ENCODE measurements around the gene AP3D1. TPM values are rescaled to one million over a fixed set of nuclear protein-coding genes. Genes with fewer than 3 reads are reported as not detected.

AP3D1 gene
- total and polyA plus RNA-seq, 7 experiments from 2014 or later, result 12.3 to 106 (median 78.3) TPM

GRCh38 chr19:2080336-2080988 lies 70.9 kb downstream of the AP3D1 start:
- peaks cover 32 to 38% of the 10 kb centered on the region in 2 donors for H3K4me1 ChIP-seq (ENCODE audit: control insufficient read depth in 2 of 2, insufficient read depth in 2 of 2, low read length in 2 of 2)
- ChIA-PET CTCF (interaction anchor here (0.9 to 1.0 kb wide), 2 partner anchors 13 to 86 kb away, joined by 3 to 5 read pairs; no protein-coding TSS in a partner anchor), POLR2A (interaction anchor here (0.9 to 1.5 kb wide), 8 partner anchors 10 to 38 kb away, joined by 3 to 7 read pairs (median 5); no protein-coding TSS in a partner anchor)
- H3K36me3 ChIP-seq (ENCODE audit: control insufficient read depth in 2 of 3, insufficient read depth in 3 of 3, low read length in 3 of 3), result peaks cover 0 to 55% (median 21%) of the 10 kb centered on the region in 3 experiments
- Mint-ChIP-seq H3K27ac (peak overlapping the region; percentile 80 to 99 (median 95)), H3K9me3 (peaks cover 0 to 10% (median 0%) of the 10 kb centered on the region in 11 donors), H3K4me1 (peaks cover 32 to 55% (median 44%) of the 10 kb centered on the region in 7 donors), H3K36me3 (peaks cover 4 to 50% (median 13%) of the 10 kb centered on the region in 5 donors), H3K4me3 (peak overlapping the region; percentile 68 to 99 (median 94)), H3K27me3 (peaks cover 0 to 2% (median 0%) of the 10 kb centered on the region in 5 donors)
- ATAC-seq (no peak), DNase-seq (no peak)
- H3K27me3 ChIP-seq (ENCODE audit: control insufficient read depth in 2 of 2, insufficient read depth in 2 of 2, low read length in 2 of 2), result no peaks in the 10 kb centered on the region
- peak overlapping the region; percentile 46 for H3K4me3 ChIP-seq (ENCODE audit: low read length)
- no peaks in the 10 kb centered on the region for H3K9me3 ChIP-seq (ENCODE audit: control insufficient read depth in 2 of 3, low read length in 3 of 3)
- intact Hi-C loops (cut with micrococcal nuclease), result no loop called here
- H3K27ac ChIP-seq (ENCODE audit: low read depth, low read length), result peak overlapping the region; percentile 99

- intact Hi-C loops (cut with micrococcal nuclease), result no loop called here
- Mint-ChIP-seq H3K9me3 (peaks cover 0 to 6% (median 0%) of the 10 kb centered on the region in 11 donors), H3K4me1 (peaks cover 29 to 51% (median 39%) of the 10 kb centered on the region in 7 donors), H3K36me3 (peaks cover 0 to 46% (median 13%) of the 10 kb centered on the region in 5 donors), H3K27ac (peak overlapping the region; percentile 80 to 99 (median 95)), H3K4me3 (peak overlapping the region; percentile 68 to 99 (median 94)), H3K27me3 (no peaks in the 10 kb centered on the region)
- DNase-seq (no peak), ATAC-seq (no peak)
- Histone ChIP-seq H3K36me3 (ENCODE audit: control insufficient read depth in 2 of 3, insufficient read depth in 3 of 3, low read length in 3 of 3) (peaks cover 0 to 58% (median 24%) of the 10 kb centered on the region in 3 experiments), H3K27me3 (ENCODE audit: control insufficient read depth in 2 of 2, insufficient read depth in 2 of 2, low read length in 2 of 2) (no peaks in the 10 kb centered on the region), H3K4me1 (ENCODE audit: control insufficient read depth in 2 of 2, insufficient read depth in 2 of 2, low read length in 2 of 2) (peaks cover 32 to 37% of the 10 kb centered on the region in 2 donors), H3K4me3 (ENCODE audit: low read length) (no peak overlapping the region), H3K27ac (ENCODE audit: low read depth, low read length) (peak overlapping the region; percentile 99), H3K9me3 (ENCODE audit: control insufficient read depth in 2 of 3, low read length in 3 of 3) (no peaks in the 10 kb centered on the region)
- CTCF ChIA-PET, result no interaction called here
- POLR2A ChIA-PET, result interaction anchor here (1.1 to 1.5 kb wide), 6 partner anchors 12 to 38 kb away, joined by 3 to 7 read pairs (median 4); no protein-coding TSS in a partner anchor
Observed at GRCh38 chr19:2079865-2080301, 71.5 kb downstream of the AP3D1 start.

GRCh38 chr19:2079076-2079864 lies 72.1 kb downstream of the AP3D1 start:
- Mint-ChIP-seq H3K9me3 (peaks cover 0 to 6% (median 0%) of the 10 kb centered on the region in 11 donors), H3K4me1 (peaks cover 30 to 58% (median 40%) of the 10 kb centered on the region in 7 donors), H3K27ac (peak overlapping the region in 8 of 9 donors; percentile 92 to 99 (median 96)), H3K4me3 (peak overlapping the region; percentile 39 to 99 (median 92)), H3K36me3 (peaks cover 0 to 43% (median 13%) of the 10 kb centered on the region in 5 donors), H3K27me3 (no peaks in the 10 kb centered on the region)
- Histone ChIP-seq H3K27ac (ENCODE audit: low read depth, low read length) (peak overlapping the region; percentile 99), H3K27me3 (ENCODE audit: control insufficient read depth in 2 of 2, insufficient read depth in 2 of 2, low read length in 2 of 2) (no peaks in the 10 kb centered on the region), H3K9me3 (ENCODE audit: control insufficient read depth in 2 of 3, low read length in 3 of 3) (no peaks in the 10 kb centered on the region), H3K4me3 (ENCODE audit: low read length) (no peak overlapping the region), H3K4me1 (ENCODE audit: control insufficient read depth in 2 of 2, insufficient read depth in 2 of 2, low read length in 2 of 2) (peaks cover 32 to 37% of the 10 kb centered on the region in 2 donors), H3K36me3 (ENCODE audit: control insufficient read depth in 2 of 3, insufficient read depth in 3 of 3, low read length in 3 of 3) (peaks cover 0 to 59% (median 24%) of the 10 kb centered on the region in 3 experiments)
- DNase-seq (no peak), ATAC-seq (no peak)
- CTCF ChIA-PET, result interaction anchor here (1.7 kb wide), 1 partner anchor 10 kb away, joined by 4 read pairs; no protein-coding TSS in a partner anchor
- intact Hi-C loops (cut with micrococcal nuclease), result no loop called here
- POLR2A ChIA-PET, result interaction anchor here (1.1 to 1.3 kb wide), 2 partner anchors 16 to 37 kb away, joined by 3 read pairs; no protein-coding TSS in a partner anchor

- Histone ChIP-seq H3K4me3 (ENCODE audit: low read length) (no peak overlapping the region), H3K27ac (ENCODE audit: low read depth, low read length) (no peak overlapping the region), H3K36me3 (ENCODE audit: control insufficient read depth in 2 of 3, insufficient read depth in 3 of 3, low read length in 3 of 3) (peaks cover 0 to 67% (median 29%) of the 10 kb centered on the region in 3 experiments), H3K27me3 (ENCODE audit: control insufficient read depth in 2 of 2, insufficient read depth in 2 of 2, low read length in 2 of 2) (no peaks in the 10 kb centered on the region), H3K4me1 (ENCODE audit: control insufficient read depth in 2 of 2, insufficient read depth in 2 of 2, low read length in 2 of 2) (peaks cover 32 to 37% of the 10 kb centered on the region in 2 donors), H3K9me3 (ENCODE audit: control insufficient read depth in 2 of 3, low read length in 3 of 3) (no peaks in the 10 kb centered on the region)
- POLR2A ChIA-PET, result interaction anchor here (1.3 kb wide), 1 partner anchor 17 kb away, joined by 3 read pairs; no protein-coding TSS in a partner anchor
- Mint-ChIP-seq H3K4me1 (peaks cover 25 to 63% (median 41%) of the 10 kb centered on the region in 7 donors), H3K27me3 (no peaks in the 10 kb centered on the region), H3K4me3 (peak overlapping the region in 1 of 10 donors; percentile 41), H3K27ac (peak overlapping the region in 7 of 9 donors; percentile 8 to 99 (median 93)), H3K9me3 (peaks cover 0 to 6% (median 0%) of the 10 kb centered on the region in 11 donors), H3K36me3 (peaks cover 0 to 35% (median 5%) of the 10 kb centered on the region in 5 donors)
- intact Hi-C loops (cut with micrococcal nuclease), result no loop called here
- DNase-seq (no peak), ATAC-seq (no peak)
- CTCF ChIA-PET, result interaction anchor here (1.7 kb wide), 1 partner anchor 9 kb away, joined by 4 read pairs; no protein-coding TSS in a partner anchor
Observed at GRCh38 chr19:2077833-2078619, 73.3 kb downstream of the AP3D1 start.

GRCh38 chr19:2077398-2077797 lies 74.0 kb downstream of the AP3D1 start:
- Mint-ChIP-seq H3K36me3 (peaks cover 2 to 32% (median 7%) of the 10 kb centered on the region in 5 donors), H3K4me1 (peaks cover 22 to 66% (median 38%) of the 10 kb centered on the region in 7 donors), H3K9me3 (peaks cover 0 to 8% (median 0%) of the 10 kb centered on the region in 11 donors), H3K27ac (peak overlapping the region in 5 of 9 donors; percentile 38 to 94 (median 69)), H3K4me3 (no peak overlapping the region), H3K27me3 (no peaks in the 10 kb centered on the region)
- DNase-seq, result no peak
- H3K27me3 ChIP-seq (ENCODE audit: control insufficient read depth in 2 of 2, insufficient read depth in 2 of 2, low read length in 2 of 2), result no peaks in the 10 kb centered on the region
- no peak overlapping the region for H3K4me3 ChIP-seq (ENCODE audit: low read length)
- H3K9me3 ChIP-seq (ENCODE audit: control insufficient read depth in 2 of 3, low read length in 3 of 3), result no peaks in the 10 kb centered on the region
- peaks cover 28 to 31% of the 10 kb centered on the region in 2 donors for H3K4me1 ChIP-seq (ENCODE audit: control insufficient read depth in 2 of 2, insufficient read depth in 2 of 2, low read length in 2 of 2)
- CTCF ChIA-PET, result interaction anchor here (1.7 kb wide), 1 partner anchor 8 kb away, joined by 4 read pairs; no protein-coding TSS in a partner anchor
- intact Hi-C loops (cut with micrococcal nuclease), result no loop called here
- H3K36me3 ChIP-seq (ENCODE audit: control insufficient read depth in 2 of 3, insufficient read depth in 3 of 3, low read length in 3 of 3), result peaks cover 3 to 74% (median 29%) of the 10 kb centered on the region in 3 experiments
- ATAC-seq, result no peak
- peak overlapping the region; percentile 34 for H3K27ac ChIP-seq (ENCODE audit: low read depth, low read length)
- POLR2A ChIA-PET, result no interaction called here
